HCT116 (cell line): Measurements from ENCODE around the gene EPPIN. TPM values are rescaled to one million over a fixed set of nuclear protein-coding genes. Genes with fewer than 3 reads are reported as not detected.
"Not testable (repeated sequence)": the region's sequence is repeated elsewhere in the genome, so short reads cannot be mapped to it uniquely, and the experiment has no call there.

Experiments used
- ATAC-seq: fragments of 200-7000 bp; cut with Tn5 transposase; 2 replicates; pipeline ENCODE4 v1.9.1; 2020; ENCODE audit warnings: mild to moderate bottlenecking, moderate library complexity
- BruUV-seq: library from RNA; stranded (reverse); fragments of 400-500 nt; replicated peaks from 2 replicates; lab custom pipeline; 2021; lab: Mats Ljungman, UMichigan
- CTCF ChIA-PET: fragments of 300-600 bp; sonication (Branson Sonifier 250); formaldehyde crosslinking; loops from one replicate; lab custom pipeline; 2021; ENCODE audit warnings: antibody characterized with exemption; lab: Charles Lee
- POLR2A ChIA-PET: fragments of 300-600, 350-600 bp; sonication (Branson Sonifier 250); formaldehyde crosslinking; loops from one replicate; lab custom pipeline; 2021; ENCODE audit warnings: antibody characterized with exemption; lab: Charles Lee
- RAD21 ChIA-PET, 2 experiments: fragments of 300-600 bp; sonication (Branson Sonifier 250); formaldehyde crosslinking; loops; one replicate each; lab custom pipeline; 2023; ENCODE audit warnings: low total read pairs in 2 of 2; ENCODE audit not compliant: uncharacterized antibody in 2 of 2, unreplicated experiment in 2 of 2, low non-redundant PET in 1 of 2; lab: Charles Lee
- DNase-seq: peaks from one replicate; pipeline ENCODE4 v3.0.0-alpha.2; 2010; ENCODE audit warnings: low read depth, low spot score
- H2AFZ ChIP-seq: fragments of 200-600 bp; shearing (Covaris generic), sonication (generic); 2 replicates; pipeline ENCODE4 v1.6.1; 2017; ENCODE audit warnings: low read depth, mixed run types, mixed read lengths, antibody characterized with exemption, low read length; ENCODE audit not compliant: poor library complexity, severe bottlenecking
- H3K27ac ChIP-seq: 2 replicates; pipeline ENCODE4 v1.5.1; 2012; ENCODE audit warnings: low read depth, low read length
- H3K27me3 ChIP-seq: fragments of 200-600 bp; sonication (generic); 2 replicates; pipeline ENCODE4 v1.6.1; 2016; ENCODE audit warnings: mixed run types, low read length, mixed read lengths; ENCODE audit not compliant: insufficient read depth
- H3K36me3 ChIP-seq, 2 experiments: fragments of 200-500 bp in 1 of 2; fragments of 200-600 bp in 1 of 2; sonication (Bioruptor generic) in 1 of 2; sonication (generic) in 1 of 2; 2 replicates each; pipeline versions ENCODE4 v1.5.1 to v1.6.1; 2014 to 2016; ENCODE audit warnings: low read length in 2 of 2, inconsistent platforms in 1 of 2, mixed read lengths in 1 of 2, mixed run types in 1 of 2; ENCODE audit not compliant: insufficient read depth in 2 of 2, control insufficient read depth in 1 of 2
- H3K4me1 ChIP-seq, 2 experiments: fragments of 200-600 bp in 1 of 2; sonication (generic) in 1 of 2; 2 replicates each; pipeline versions ENCODE4 v1.5.1 to v1.6.1; 2012 to 2017; ENCODE audit warnings: low read length in 2 of 2, inconsistent platforms in 1 of 2, mild to moderate bottlenecking in 1 of 2, mixed read lengths in 1 of 2, mixed run types in 1 of 2, moderate library complexity in 1 of 2; ENCODE audit not compliant: insufficient read depth in 2 of 2, control insufficient read depth in 1 of 2
- H3K4me2 ChIP-seq: fragments of 200-600 bp; sonication (generic); 2 replicates; pipeline ENCODE4 v1.6.1; 2017; ENCODE audit warnings: mixed run types, low read length, mixed read lengths
- H3K4me3 ChIP-seq, 2 experiments: fragments of 200-600 bp in 1 of 2; sonication (generic) in 1 of 2; replicated peaks in 1 of 2; 2 replicates each; pipeline ENCODE4 v1.5.1; 2011 to 2016; ENCODE audit warnings: low read length in 2 of 2, control low read depth in 1 of 2, low read depth in 1 of 2, mild to moderate bottlenecking in 1 of 2, mixed read lengths in 1 of 2, mixed run types in 1 of 2
- H3K79me2 ChIP-seq: fragments of 200-600 bp; sonication (generic); 2 replicates; pipeline ENCODE4 v1.6.1; 2017; ENCODE audit warnings: mild to moderate bottlenecking, mixed run types, low read length, moderate library complexity, mixed read lengths; ENCODE audit not compliant: insufficient read depth
- H3K9ac ChIP-seq: fragments of 200-600 bp; sonication (generic); 2 replicates; pipeline ENCODE4 v1.6.1; 2016; ENCODE audit warnings: low read length, mixed read lengths
- H3K9me2 ChIP-seq: fragments of 200-600 bp; sonication (generic), shearing (Covaris generic); 2 replicates; pipeline ENCODE4 v1.6.1; 2017; ENCODE audit warnings: mixed run types, mild to moderate bottlenecking, moderate library complexity; ENCODE audit not compliant: insufficient read depth
- H3K9me3 ChIP-seq, 2 experiments: fragments of 200-500 bp in 1 of 2; fragments of 200-600 bp in 1 of 2; sonication (Bioruptor generic) in 1 of 2; sonication (generic) in 1 of 2; 2 replicates each; pipeline ENCODE4 v1.6.1; 2014 to 2017; ENCODE audit warnings: low read length in 2 of 2, mixed read lengths in 2 of 2, inconsistent platforms in 1 of 2, low read depth in 1 of 2, mild to moderate bottlenecking in 1 of 2, mixed run types in 1 of 2, moderate library complexity in 1 of 2; ENCODE audit not compliant: control insufficient read depth in 1 of 2, insufficient read depth in 1 of 2
- H4K20me1 ChIP-seq: fragments of 200-600 bp; sonication (generic), shearing (Covaris generic); 2 replicates; pipeline ENCODE4 v1.6.1; 2017; ENCODE audit warnings: mixed run types, mild to moderate bottlenecking, moderate library complexity; ENCODE audit not compliant: insufficient read depth
- CEBPB ChIP-seq: IDR thresholded peaks from 2 replicates; pipeline ENCODE4 v1.6.1; 2012; ENCODE audit warnings: low read depth
- EGR1 ChIP-seq: IDR thresholded peaks from 2 replicates; pipeline ENCODE4 v1.6.1; 2012; ENCODE audit warnings: low read depth
- JUND ChIP-seq: IDR thresholded peaks from 2 replicates; pipeline ENCODE4 v1.6.1; 2012
- POLR2AphosphoS5 ChIP-seq: IDR thresholded peaks from 2 replicates; pipeline ENCODE4 v1.6.1; 2011; ENCODE audit warnings: mild to moderate bottlenecking, low read depth, low read length, moderate library complexity
- RAD21 ChIP-seq: IDR thresholded peaks from 2 replicates; pipeline ENCODE4 v1.6.1; 2012; ENCODE audit warnings: low read depth, mild to moderate bottlenecking
- SIN3A ChIP-seq: IDR thresholded peaks from 2 replicates; pipeline ENCODE4 v1.6.1; 2012; ENCODE audit warnings: low read depth
- TCF7L2 ChIP-seq: IDR thresholded peaks from 2 replicates; pipeline ENCODE4 v1.7.0; 2011; ENCODE audit warnings: borderline replicate concordance, inconsistent platforms; ENCODE audit not compliant: insufficient read depth, insufficient read length; ENCODE audit errors: extremely low read depth
- ZFX ChIP-seq: fragments of 450-650 bp; IDR thresholded peaks from 2 replicates; pipeline ENCODE4 v1.6.1; 2017
- intact Hi-C: fragments of 100-400 bp; cut with micrococcal nuclease; formaldehyde crosslinking; loops from 2 replicates; pipeline ENCODE4 v1.10.0; 2022
- total RNA-seq: library from RNA; stranded (reverse); gene quantifications from one replicate; pipeline ENCODE4 v1.2.1, GENCODE V29; 2021; ENCODE audit not compliant: unreplicated experiment

The EPPIN gene
- total RNA-seq, 1 experiment from 2014 or later: not detected

DNA sequence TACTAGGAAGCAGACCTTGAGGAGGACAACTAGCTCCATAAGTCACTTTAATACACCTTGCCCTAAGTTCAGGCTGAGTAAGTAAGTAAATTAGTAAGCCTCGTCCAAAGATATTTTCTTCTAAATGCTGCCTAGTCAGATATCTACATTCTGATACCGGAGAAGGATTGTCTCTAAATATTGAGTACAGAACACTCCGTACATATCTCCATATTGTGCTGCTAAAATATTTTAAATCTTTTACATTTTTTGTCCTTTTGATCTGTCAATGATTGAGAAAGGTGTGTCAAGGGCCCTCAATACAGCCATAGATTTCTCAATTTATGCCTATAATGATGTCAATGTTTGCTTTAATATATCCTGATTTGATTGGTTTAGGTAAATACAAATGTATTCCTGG is 28.7 kb upstream of the EPPIN start:
- TF ChIP-seq ZFX (no peak), RAD21 (no peak), JUND (no peak), SIN3A (no peak), CEBPB (no peak), POLR2AphosphoS5 (no peak), TCF7L2 (no peak), EGR1 (no peak)
- Histone ChIP-seq H4K20me1 (no peaks in the 10 kb centered on the region), H3K4me2 (no peak overlapping the region), H3K4me1 (no peaks in the 10 kb centered on the region), H3K27ac (no peak overlapping the region), H3K9me2 (no peaks in the 10 kb centered on the region), H3K79me2 (no peaks in the 10 kb centered on the region), H3K36me3 (no peaks in the 10 kb centered on the region), H2AFZ (no peak overlapping the region), H3K4me3 (no peak overlapping the region), H3K27me3 (no peaks in the 10 kb centered on the region), H3K9ac (no peak overlapping the region), H3K9me3 (no peaks in the 10 kb centered on the region)
- BruUV-seq: no TSS peak
- ATAC-seq: no peak
- RAD21 ChIA-PET: no interaction called here
- CTCF ChIA-PET: no interaction called here
- POLR2A ChIA-PET: no interaction called here
- intact Hi-C loops: no loop called here
- DNase-seq: no peak

GRCh38 chr20:45569650-45570049 is 22.4 kb upstream of the EPPIN start:
- CTCF ChIA-PET, BruUV-seq, POLR2A ChIA-PET: not testable (repeated sequence)

More at GRCh38 chr20:45569650-45570049, 22.4 kb upstream of the EPPIN start:
- H3K79me2 ChIP-seq, H3K4me2 ChIP-seq, H3K36me3 ChIP-seq, H2AFZ ChIP-seq, DNase-seq, H3K27ac ChIP-seq, RAD21 ChIA-PET, H3K4me1 ChIP-seq, ATAC-seq, intact Hi-C loops, H3K27me3 ChIP-seq, H4K20me1 ChIP-seq, H3K9ac ChIP-seq, H3K9me3 ChIP-seq, H3K4me3 ChIP-seq, H3K9me2 ChIP-seq: not testable (repeated sequence)
